D721Med (cell line): Measurements from ENCODE around the gene MAF.

Experiments used
- DNase-seq: peaks from one replicate; pipeline ENCODE4 v3.0.0; 2011; ENCODE audit warnings: low spot score; ENCODE audit not compliant: insufficient read length
- FAIRE-seq: peaks from 2 replicates; lab custom pipeline; 2011; peaks lifted over from hg19 to GRCh38; lab: Jason Lieb, UNC
- TF ChIP-seq, protein P1 (sequence below): IDR thresholded peaks from 2 replicates; pipeline ENCODE4 v1.5.1; 2012; ENCODE audit warnings: mild to moderate bottlenecking, control low read depth; ENCODE audit not compliant: insufficient read depth; ENCODE audit errors: missing control alignments

The MAF gene

DNA sequence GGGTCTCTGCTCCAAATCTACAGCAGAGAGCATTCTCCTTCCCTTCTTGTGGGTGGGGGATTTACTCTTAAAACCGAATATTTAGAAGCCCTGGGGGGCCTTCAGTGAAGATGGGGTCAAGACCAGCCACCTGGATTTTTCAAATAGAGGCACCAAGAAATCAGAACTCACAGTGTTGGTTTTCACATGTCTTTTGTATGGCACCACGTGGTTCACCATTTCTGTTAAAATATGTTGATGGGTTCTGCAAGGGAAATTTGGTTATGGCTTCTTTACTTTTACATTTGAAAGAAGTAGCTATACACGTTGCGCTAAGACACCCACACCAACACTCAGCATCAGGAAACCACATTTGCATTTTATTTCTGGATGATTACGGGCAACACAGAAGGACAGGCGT, 17.7 kb downstream of the MAF start:
- FAIRE-seq = no peak
- no peak for DNase-seq
- TF ChIP-seq, protein P1, sequence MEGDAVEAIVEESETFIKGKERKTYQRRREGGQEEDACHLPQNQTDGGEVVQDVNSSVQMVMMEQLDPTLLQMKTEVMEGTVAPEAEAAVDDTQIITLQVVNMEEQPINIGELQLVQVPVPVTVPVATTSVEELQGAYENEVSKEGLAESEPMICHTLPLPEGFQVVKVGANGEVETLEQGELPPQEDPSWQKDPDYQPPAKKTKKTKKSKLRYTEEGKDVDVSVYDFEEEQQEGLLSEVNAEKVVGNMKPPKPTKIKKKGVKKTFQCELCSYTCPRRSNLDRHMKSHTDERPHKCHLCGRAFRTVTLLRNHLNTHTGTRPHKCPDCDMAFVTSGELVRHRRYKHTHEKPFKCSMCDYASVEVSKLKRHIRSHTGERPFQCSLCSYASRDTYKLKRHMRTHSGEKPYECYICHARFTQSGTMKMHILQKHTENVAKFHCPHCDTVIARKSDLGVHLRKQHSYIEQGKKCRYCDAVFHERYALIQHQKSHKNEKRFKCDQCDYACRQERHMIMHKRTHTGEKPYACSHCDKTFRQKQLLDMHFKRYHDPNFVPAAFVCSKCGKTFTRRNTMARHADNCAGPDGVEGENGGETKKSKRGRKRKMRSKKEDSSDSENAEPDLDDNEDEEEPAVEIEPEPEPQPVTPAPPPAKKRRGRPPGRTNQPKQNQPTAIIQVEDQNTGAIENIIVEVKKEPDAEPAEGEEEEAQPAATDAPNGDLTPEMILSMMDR = no peak

DNA sequence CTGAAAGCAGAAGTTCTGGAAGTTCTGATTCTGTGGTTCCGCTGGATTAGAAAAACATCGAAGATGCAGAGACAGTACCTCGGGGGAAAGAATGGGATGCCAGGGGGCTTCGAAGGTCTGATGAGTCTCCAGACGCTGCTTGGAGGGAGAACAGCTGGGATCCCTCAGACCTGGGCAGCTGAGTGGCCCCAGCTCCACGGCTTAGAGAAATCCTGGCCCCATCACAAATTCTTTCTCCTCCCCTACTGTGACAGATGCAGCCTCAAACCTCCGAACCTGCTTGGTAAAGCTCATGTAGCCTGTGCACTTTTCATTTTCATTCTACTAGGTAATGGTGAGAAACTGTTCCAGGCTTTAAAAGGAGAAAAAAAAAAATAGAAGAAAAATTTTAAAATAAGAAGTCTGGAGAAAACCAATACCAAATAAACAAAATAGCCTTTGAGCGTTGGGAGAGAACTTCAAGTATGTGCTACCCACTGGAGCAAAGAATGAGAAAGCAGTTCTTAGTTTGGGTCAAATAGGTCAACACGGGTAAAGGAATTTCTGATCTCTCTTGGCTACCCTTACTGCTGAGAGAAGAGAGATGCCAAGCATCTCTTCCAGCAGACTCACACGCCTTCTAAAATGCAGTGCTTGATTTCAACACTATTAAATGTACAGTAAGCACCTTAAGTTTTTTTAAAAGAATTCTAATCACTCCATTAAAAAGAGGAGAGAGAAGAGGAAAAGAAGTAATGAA, 19.9 kb downstream of the MAF start:
- TF ChIP-seq, protein P1 = no peak
- FAIRE-seq = no peak
- no peak for DNase-seq

- TF ChIP-seq, protein P1 = no peak
Measured at GRCh38 chr16:79576602-79577001, 23.9 kb downstream of the MAF start.

GRCh38 chr16:79573884-79574283, 26.7 kb downstream of the MAF start:
- FAIRE-seq (no peak), DNase-seq (no peak)
- TF ChIP-seq, protein P1 = no peak

More at GRCh38 chr16:79576602-79577001, 23.9 kb downstream of the MAF start:
- DNase-seq = no peak
- no peak for FAIRE-seq

- FAIRE-seq = no peak
- TF ChIP-seq, protein P1 = no peak
- DNase-seq = no peak
Measured at GRCh38 chr16:79573071-79573470, 27.5 kb downstream of the MAF start.

DNA sequence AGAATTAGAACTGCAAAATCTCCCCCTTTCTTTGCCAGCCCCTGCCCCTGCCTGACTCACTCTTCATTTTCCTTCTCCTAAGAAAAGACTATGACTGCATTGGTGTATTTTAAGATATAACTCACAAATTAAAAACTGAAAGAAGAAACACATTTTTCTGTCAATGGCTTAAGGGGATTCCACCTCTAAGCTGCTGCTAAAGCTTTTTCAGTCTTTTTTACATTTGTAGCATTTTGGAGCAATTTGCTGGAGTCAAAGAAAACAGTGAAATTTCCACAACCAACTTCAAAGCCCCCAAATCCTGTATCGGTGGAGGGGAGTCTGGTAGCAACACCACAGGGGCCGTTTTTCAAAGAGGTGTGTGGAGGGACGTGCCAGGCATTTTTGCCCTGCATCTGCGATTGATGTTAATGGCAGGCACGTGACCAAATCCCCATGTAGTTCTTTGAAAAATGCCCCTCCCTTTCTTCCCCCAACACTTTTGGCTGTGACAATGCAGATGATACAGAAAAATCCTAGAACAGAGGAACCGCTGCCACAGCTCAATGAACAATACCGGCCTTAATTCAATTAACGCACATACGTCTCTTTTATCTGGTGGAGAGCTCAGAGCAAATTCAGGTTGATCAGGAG, 28.5 kb downstream of the MAF start:
- DNase-seq = no peak

More for the DNA sequence above, 28.5 kb downstream of the MAF start:
- TF ChIP-seq, protein P1 = no peak
- no peak for FAIRE-seq
